BJ (cell line): Measurements from ENCODE around the gene SLAMF1. TPM values are rescaled to one million over a fixed set of nuclear protein-coding genes. Genes with fewer than 3 reads are reported as not detected.

Experiments
- CTCF ChIA-PET: fragments of 350-600 bp; formaldehyde crosslinking; extraction: SDS; loops from one replicate; lab custom pipeline; 2021; ENCODE audit warnings: antibody characterized with exemption, inconsistent platforms; lab: Yijun Ruan, JAX
- POLR2A ChIA-PET: fragments of 300-600 bp; sonication (Branson Sonifier 250); formaldehyde crosslinking; extraction: SDS; loops from one replicate; lab custom pipeline; 2021; ENCODE audit warnings: antibody characterized with exemption; lab: Charles Lee
- DNase-seq: peaks from one replicate; pipeline ENCODE4 v3.0.0-alpha.2; 2011; ENCODE audit warnings: low read depth
- H3K27me3 ChIP-seq: 2 replicates; pipeline ENCODE4 v1.6.0; 2011; ENCODE audit warnings: low read length; ENCODE audit not compliant: control insufficient read depth, insufficient read depth
- H3K36me3 ChIP-seq: 2 replicates; pipeline ENCODE4 v1.5.1; 2011; ENCODE audit warnings: low read length; ENCODE audit not compliant: control insufficient read depth, insufficient read depth
- H3K4me3 ChIP-seq: 2 replicates; pipeline ENCODE4 v1.5.1; 2011; ENCODE audit warnings: low read depth, mild to moderate bottlenecking, control low read depth, low read length
- CTCF ChIP-seq: IDR thresholded peaks from 2 replicates; pipeline ENCODE4 v1.5.1; 2011; ENCODE audit warnings: low read depth, mild to moderate bottlenecking, control low read depth, inconsistent platforms, low read length, moderate library complexity; ENCODE audit not compliant: insufficient read depth
- polyA plus RNA-seq: library from polyadenylated mRNA; depleted of rRNA; stranded (reverse); fragments of >200 nt; gene quantifications from 2 replicates; pipeline ENCODE4 v1.2.3, GENCODE V29; 2011

SLAMF1 gene
- polyA plus RNA-seq, 1 experiment, result not detected

- no peak for DNase-seq
- no peak overlapping the region for H3K4me3 ChIP-seq
- POLR2A ChIA-PET, result no interaction called here
- H3K27me3 ChIP-seq, result no peaks in the 10 kb centered on the region
- CTCF ChIA-PET, result interaction anchor here (0.9 to 1.5 kb wide), 2 partner anchors 17 to 24 kb away, joined by 3 to 6 read pairs; no protein-coding TSS in a partner anchor
- H3K36me3 ChIP-seq, result no peaks in the 10 kb centered on the region
- TF ChIP-seq CTCF, result no peak
Observed at GRCh38 chr1:160651433-160652064, 4.7 kb upstream of the SLAMF1 start.

GRCh38 chr1:160647329-160647720 is 481 bp upstream of the SLAMF1 start:
- no peak for TF ChIP-seq CTCF
- H3K27me3 ChIP-seq, result no peaks in the 10 kb centered on the region
- no peaks in the 10 kb centered on the region for H3K36me3 ChIP-seq
- no peak for DNase-seq
- ChIA-PET POLR2A (no interaction called here), CTCF (no interaction called here)
- H3K4me3 ChIP-seq, result no peak overlapping the region

- ChIA-PET CTCF (no interaction called here), POLR2A (no interaction called here)
- Histone ChIP-seq H3K36me3 (no peaks in the 10 kb centered on the region), H3K27me3 (no peaks in the 10 kb centered on the region), H3K4me3 (no peak overlapping the region)
- no peak for DNase-seq
- no peak for TF ChIP-seq CTCF
Observed at GRCh38 chr1:160646180-160646579, 664 bp downstream of the SLAMF1 start.

GRCh38 chr1:160645386-160646130 is 1.3 kb downstream of the SLAMF1 start:
- Histone ChIP-seq H3K4me3 (no peak overlapping the region), H3K27me3 (no peaks in the 10 kb centered on the region), H3K36me3 (no peaks in the 10 kb centered on the region)
- CTCF ChIA-PET, result no interaction called here
- TF ChIP-seq CTCF, result no peak
- no peak for DNase-seq
- POLR2A ChIA-PET, result no interaction called here

- POLR2A ChIA-PET, result no interaction called here
- CTCF ChIA-PET, result no interaction called here
- Histone ChIP-seq H3K4me3 (no peak overlapping the region), H3K36me3 (no peaks in the 10 kb centered on the region), H3K27me3 (no peaks in the 10 kb centered on the region)
- DNase-seq, result no peak
- no peak for TF ChIP-seq CTCF
Observed at GRCh38 chr1:160644399-160644798, 2.4 kb downstream of the SLAMF1 start.
